HUDEP-2 (cell line): ENCODE measurements around the gene DSTN.

Source experiments
- DNase-seq, 76 experiments: peaks; one replicate each; lab custom pipeline; 2025; ENCODE audit not compliant: unreplicated experiment in 76 of 76; lab: John Stamatoyannopoulos, UW

Gene DSTN

DNA sequence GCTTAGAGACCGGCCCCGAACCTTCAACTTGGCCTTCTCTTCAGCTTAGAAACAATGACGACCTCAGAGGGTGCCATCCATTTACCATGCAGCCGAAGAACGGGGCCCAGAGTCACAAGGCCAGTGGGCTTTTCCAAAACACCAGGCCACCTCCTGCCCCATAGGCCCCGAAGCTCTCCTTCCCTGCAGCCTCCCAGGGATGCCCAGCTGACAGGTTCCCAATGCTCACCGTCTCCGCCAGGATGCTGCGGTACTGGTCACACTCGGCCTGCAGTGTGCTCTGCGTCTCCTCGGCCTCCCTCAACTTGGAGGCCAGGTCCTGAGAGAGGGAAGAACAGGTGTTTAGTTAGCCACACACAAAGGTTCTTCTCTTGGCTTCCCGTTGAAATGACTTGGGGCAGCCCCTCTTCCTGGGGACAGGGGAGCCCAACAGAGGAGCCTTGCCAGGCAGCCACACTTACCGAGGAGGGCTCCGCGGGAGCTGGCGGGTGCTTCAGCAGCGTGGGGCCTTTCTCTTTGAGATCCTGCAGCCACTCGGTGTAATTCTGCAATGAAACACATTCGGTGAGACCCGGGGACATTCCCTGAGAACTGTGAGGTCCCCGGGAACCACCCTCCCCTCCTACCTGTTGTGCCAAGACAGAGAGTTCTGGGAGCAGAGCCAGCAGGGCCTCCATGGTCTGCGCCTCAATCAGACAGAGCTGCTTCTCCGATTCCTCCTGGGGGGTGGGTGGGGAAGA, 51.5 kb downstream of the DSTN start:
- DNase-seq, result no peak

DNA sequence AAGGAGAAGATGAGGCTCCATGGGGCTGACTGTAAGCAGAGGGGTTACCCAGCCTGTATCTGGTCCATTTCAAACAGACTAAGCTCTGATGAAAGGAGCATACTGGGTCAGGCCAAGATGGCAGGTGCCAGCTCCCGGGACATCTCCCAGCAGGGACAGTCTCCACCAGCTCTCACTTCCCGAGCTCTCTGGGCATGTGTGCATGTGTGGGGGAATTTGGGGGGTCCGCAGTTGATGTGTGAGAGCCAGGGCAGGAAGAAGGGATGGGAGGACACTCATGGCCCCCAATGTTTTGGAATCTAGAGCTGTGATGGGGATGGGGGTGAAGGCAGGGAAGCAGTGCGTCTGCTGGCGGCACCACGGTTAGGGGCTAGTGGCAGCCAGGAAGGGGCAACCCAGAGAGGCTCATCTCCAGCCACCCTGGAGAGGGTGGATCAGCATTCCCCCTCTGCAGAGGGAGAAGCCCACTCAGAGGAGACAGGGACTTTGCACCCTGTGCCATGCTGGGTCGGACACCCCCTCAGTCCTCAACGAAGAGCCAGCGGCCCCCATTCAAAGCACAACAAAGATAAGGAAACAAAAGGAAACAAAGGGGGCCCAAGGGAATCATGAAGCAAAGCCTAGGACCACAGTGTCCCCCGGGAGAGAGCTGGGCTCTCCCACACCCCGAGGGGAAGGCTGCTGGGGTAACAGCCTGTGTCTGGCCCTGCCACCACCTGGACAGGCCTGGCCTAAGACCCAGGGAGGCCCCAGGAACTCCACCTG, 52.4 kb downstream of the DSTN start:
- DNase-seq, result no peak

DNA sequence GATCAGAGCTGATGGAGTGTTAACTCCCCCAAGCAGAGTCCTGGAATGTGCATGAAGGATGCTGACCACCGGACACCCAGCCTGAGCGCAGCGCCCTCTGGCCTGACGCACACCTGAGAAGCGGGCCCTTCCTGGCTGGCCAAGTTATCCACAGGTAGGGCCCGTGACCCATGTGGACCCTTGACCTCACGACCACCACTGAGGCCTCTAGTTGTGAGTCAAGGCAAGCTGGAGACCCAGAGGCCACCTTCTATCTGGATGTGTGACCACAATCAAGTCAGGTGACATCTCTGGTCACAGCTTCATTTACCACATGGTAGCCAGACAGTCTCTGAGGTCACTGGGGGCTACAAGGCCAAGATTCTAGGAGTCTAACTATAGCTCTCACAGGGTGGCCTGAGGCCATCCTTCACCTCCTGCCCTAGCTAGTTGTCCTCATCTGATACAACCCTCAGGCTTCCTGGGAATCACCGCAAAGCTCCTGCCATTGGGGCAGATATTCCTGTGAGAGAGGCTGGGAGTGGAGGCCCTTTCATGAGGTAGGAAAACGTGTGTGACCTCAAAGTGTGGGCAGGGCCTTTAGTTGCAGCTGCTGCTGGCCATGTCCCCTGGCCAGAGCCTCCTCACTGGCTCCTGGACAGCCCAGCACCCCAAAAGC, 53.1 kb downstream of the DSTN start:
- no peak for DNase-seq

DNA sequence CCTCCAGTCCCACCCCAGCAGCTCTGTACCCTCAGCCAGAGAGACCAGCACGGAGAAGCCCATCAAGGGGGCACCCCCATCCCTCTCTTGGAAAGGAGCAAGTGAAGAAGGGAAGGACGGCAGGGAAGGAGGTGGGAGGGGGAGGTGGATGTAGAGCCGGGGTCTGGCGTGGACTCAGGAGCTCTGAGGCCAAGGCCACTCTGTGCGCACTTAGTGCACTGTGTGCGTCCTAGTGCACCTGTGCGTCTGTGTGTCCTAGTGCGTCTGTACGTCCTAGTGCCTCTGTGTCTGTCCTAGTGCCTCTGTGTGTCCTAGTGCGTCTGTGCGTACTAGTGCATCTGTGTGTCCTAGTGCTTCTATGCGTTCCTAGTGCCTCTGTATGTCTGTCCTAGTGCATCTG, 54.2 kb downstream of the DSTN start:
- DNase-seq, result no peak

DNA sequence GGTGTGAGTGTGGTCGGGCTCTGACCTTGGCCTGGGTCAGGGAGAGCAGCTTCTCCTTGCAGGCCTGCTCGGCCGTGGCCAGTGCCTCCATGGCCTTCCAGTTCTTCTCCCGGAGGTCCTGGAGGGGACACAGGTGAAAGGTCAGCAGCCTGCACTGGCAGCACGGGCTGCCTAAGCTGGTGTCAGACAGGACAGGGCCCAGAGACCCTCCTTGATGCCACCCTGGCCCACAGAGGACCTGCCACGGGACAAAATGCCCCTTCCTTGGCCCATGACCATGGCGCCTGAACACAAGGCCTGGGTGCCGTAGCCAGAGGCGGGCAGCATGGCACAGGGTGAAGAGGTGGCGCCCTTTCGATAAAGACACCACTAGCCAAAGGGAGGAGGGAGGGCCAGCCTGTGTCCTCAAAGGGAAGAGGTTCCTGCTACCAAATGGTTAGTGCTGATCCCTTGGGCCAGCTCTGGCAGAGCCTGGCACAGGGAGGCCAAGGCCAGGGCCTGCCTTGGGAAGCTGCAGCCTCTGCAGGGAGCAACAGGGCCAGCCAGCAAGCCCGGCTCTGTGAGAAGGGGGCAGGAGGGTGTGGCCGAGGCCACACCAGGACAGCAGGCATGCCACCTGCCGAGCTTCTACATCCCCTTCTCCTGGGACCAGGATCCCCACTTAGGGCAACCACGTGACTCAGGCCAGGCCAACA, 54.8 kb downstream of the DSTN start:
- no peak for DNase-seq

DNA sequence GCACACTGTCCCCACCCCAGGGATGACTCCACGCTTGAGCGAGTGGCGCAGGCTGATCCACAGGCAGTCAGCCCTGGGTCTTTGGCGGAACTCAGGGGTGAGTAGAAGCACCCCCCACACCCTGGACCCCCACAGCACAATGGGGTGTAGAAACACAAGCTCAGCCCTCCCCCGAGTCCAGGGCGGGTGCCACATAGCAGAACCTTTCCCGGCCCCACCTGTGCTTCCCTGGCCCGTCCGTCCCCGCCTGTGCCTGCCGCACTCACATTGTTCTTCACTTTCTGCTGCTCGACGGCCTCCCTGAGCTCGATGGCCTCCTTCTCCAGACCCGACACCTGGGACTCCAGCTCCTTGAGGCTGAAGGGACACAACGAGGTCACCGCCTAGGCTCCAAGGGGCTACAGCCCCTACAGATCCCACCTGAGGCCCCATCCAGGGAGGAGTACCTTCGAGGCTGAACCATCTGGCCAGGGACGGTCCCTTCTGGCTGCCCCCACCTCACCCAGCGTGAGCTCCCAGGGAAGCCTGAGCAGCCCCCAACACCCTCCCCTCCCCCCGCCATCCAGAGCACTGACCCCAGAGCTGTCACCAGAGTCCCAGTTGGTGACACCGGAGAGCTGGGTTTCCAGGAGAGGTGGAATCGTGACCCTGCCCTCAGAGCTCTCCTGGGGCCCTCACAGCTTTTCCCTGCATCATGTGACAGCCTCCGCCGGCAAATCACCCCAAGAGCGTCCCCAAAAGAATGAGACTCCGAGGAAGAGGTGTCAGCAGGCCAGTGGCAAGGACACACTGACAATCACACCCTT, 55.6 kb downstream of the DSTN start:
- no peak for DNase-seq

DNA sequence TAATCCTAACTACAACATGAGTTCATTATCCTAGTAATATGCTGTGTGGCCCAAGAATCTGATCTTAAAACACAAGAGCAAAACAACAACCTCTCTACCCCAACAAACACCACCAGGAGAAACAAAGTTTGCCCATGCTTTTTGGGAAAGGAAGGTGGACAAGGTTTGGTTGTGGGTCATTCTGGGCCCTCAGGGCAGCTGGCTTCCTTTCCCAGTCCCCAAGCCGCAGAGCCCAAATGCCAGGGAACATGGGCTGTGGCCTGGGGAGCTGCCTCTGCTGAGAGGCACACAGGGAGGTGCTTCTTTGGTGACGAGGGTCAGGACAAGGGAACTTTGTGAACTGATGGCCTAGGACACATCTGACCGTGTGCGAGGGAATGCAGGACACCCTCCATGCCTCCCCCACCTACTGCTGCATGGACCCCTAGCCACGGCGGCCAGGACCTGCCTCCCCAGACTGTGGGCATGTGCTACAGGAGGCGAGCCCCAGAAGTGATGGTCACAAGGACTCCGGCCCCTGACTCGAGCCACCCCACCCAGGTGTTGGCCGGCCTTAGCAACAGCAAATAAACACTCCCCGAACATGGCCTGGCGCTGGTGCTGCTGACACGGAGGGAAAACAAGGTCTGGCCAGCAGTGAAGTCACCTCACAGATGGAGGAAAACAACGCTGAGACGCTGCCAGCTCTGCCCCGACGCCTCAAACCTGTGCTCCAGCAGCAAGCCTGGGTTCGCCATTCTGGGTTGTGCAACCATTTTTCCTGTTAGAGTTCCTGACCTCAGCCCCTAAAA, 56.5 kb downstream of the DSTN start:
- DNase-seq, result no peak

DNA sequence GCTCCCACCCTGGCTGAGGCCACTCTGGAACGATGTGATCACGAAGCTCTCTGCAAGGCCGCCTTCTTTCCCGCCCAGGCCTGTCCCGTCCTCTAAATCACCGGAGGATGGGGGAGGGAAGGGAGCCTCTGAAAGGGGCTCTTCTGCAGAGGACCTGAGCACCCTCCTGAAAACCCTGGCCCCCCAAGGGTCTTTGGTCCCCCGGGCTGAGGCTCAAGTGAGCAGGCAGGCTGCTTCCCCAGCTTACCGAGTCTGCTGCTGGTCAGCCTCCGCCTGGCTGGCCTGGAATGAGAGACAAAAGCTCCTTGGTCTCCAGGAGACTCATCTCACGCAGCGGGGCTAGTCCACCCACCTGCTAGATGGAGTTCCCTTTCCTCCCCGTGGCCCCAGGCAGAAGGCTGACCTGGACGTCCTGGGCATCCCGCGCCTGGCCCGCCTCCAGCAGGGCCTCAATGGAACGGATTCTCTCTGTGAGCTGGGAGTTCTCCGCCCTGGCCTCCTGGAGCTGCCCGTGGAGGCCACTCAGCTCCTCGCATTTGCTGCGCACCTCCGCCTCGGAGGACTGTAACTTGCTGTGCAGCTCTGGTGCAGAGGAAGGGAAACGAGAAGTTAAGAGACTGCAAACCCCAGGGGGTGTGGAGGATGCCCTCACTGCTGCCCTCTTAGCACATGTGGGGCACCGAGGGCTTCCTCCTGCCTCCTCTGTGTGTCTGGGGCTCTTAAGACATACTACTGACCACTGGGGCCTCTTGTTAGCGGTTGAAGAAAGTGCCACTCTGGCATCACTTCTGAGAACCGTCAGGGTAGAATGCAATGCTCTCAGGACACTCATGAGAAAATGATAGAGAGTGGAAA, 57.5 kb downstream of the DSTN start:
- no peak for DNase-seq

DNA sequence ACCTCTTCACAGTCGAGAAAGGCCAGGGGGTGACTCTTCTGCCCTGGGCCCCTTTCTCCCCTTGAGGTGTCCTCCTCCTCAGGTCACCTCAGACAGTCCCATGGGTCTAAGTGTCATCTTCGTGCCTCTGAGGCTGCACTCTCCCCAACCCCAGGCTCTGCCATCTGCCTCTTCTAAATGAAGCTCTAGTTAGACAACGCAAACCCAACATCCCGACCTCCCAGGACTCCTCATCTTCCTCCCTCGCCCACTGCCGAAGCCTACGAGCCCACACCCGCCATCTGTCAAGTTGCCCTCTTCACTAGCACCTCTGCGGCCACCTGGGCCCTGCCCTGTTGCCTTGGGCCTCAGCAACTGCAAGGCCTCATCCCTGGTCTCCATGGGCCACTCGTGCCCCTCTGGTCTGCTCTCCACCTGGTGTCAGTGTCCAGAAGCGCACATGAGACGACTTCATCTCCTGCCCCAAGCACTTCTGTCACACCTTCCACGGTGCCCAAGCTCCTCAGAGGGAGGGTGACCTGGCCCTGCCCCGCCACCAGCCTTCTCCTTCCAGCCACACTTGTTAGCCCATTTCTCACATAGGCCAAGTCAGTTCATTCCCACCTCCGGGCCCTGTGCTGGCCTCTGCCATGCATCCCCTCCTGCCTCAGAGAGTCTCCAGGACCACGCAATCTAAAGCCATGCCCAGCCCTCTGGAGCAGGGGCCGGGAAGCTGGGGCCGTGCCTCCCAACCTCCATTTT, 58.4 kb downstream of the DSTN start:
- no peak for DNase-seq

DNA sequence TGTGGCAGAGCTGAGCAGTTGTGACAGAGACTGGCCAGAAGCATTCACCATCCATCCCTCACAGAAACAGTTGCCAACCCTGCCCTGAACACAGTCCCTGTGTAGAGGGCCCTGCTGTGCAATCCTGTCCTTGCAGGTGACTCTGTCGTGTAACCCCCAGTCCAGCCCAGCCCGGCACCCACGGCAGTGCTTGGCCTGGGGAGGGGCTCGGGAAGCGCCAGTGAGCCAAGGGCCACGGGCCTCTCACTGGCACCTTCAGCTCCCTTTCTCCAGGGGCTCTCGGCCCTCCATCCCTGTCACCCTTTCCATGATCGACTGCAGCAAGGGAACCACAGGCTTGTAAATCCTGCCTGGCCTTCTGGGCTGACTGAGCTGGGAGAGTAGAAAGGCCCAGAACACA, 59.1 kb downstream of the DSTN start:
- DNase-seq, result no peak

DNA sequence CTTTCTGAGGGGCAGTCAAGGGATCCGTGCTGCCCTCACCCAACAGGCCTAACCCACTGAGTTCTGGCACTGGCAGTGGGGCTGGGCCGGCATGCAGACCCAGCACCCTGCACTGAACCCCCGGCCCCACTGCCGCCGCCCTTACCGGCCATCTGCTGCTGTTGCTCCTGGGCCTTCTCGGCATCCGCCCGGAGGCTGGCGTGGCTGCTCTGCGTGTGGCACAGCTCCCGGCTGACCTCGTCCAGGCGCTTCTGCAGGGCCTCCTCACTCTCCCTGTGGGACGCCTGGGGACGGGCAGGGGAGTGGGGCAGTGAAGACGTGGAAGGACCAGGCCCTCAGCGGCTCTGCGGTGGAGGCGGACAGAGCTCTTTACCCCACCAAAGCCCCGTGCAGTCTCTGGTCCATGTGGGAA, 59.8 kb downstream of the DSTN start:
- no peak for DNase-seq

DNA sequence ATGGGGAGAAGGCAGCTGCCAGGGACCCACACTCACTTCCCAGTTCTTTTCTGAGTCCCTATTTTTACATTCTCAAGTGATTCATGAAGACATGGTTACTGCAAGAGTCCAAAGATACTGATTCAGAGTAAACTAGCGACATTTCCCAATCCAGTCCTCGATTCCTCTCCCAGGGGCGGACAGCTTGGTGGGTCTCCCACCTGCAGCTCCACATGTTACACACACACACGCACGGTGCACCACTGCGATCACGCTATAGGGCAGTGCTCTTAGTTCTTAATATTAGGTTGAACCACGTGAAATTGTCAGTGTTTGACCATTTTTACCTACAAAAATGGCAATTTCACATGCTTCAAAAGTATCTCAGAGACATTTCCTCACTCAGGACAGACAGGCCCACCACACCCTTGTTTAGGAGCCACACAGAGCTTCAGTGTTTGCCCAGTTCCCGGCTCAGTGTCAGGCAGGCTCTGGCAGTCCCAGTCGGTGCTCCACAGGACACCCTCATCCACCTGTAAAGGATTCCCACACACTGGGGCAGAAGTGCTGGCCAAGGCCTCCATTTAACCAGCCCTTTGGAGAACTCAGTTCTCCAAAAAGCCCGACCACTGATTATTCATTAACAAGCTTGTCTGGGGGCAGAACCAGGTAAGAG, 60.4 kb downstream of the DSTN start:
- no peak for DNase-seq

DNA sequence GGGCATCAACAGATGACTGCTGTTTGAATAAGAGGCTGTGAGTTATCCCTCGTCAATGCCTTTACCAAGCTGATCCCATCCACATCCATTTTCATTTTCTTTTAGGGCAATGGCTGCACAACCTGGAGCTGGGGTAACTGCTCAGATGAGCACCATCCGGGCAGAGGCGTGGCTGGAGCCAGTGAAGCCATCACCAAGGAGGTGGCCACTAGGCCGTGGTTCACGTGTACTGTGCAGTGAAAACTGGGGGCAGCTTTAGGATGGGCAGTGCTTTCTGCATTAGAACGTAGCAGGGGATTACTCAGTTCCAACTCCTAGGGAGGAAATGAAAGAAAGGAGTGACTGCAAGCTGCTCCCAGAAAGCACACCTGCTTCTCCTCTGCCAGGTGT, 60.9 kb downstream of the DSTN start:
- DNase-seq, result no peak

DNA sequence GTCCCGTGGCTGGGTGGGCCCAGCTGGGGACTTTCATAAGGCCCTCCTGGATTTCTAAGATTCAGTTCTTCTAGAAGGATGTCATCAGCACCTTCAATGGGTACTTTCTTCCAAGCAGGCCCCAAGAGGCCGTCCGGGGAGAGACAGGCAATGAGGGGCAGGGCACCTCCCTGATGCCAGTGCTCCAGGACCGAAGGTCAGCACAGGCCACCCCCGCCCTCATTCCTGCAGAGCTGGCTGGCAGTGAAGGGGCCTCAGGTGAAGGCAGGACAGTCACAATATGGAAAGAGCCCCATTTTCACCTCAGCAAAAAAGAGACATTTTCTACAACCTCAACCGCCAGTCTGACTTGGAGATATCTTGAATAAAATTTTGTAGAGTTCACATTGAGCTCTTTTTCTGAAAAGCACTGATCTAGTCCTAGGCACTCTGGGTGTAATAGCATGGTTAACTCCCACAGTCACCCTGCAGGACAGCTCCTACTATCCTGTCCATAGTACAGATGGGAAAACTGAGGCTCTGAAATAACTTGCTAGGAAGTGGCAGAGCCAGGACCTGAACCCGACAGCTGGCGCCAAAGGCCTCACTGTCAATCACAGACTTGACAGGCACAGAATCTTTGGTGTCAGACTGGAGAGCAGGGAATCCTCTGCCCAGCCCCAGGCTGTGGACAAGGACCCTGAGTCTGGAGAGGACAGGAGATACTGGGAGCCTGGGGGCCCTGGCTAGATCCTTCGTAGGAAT, 61.9 kb downstream of the DSTN start:
- no peak for DNase-seq

DNA sequence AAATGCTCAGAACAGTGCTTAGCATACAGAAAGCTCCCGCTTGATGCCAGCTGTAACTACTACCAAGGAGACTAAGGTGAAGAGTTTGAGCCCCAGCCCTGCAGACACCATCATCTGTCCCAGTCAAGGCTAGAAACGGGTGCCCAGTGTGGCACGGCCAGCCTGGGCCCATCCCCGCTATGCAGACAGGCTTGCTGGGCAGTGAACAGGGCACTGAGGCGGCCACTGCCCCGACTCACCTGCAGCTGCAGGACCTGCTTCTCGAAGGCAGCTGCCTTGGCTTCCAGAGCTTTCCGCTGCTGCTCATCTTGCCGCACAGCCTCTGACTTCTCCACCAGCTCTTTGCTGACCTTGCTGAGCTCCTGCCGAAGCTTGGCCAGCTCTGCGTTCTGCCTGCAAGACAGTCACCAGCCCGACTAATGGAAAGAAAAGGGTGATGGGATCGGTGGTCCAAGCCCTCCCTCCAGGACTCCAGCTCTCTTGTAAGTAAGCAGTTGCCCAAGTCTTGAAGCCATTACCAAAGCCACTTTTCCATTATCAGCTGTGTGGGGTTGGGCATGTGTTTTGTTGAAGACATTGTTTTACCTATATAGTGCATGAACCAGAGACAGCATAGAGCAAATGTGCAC, 63.5 kb downstream of the DSTN start:
- no peak for DNase-seq

DNA sequence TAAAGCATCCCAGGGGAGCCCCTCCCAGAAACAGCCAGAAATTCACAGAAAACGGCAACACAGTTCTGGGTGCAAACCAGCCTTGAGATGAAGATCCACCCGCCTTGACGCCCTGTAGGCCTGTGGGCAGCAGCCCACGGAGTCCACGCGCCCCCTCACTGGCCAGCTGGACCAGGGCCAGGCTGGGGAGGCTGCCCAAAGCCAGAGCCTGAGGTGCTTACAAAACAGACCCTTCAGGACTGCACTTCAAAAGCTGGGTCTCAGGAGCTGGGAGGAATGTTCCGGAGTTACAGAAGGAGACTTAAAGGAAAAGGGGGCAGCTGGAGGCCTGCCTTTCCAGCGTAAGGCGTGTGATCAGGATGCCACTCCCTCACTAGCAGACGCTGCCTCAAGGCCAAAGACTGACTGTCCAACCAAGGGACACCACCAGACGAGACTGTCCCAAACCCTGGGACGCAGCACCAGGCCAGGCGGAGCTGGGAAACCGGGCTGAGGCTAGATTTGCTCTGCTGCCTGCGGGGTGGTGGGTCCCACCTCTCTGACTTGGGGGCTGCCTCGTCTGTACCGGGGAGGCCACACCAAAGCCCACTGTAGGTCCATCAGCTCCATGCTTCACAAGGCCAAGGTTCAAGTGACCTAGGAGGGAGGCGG, 64.1 kb downstream of the DSTN start:
- DNase-seq, result no peak
